HL-60 (cell line): ENCODE data around the gene NRCAM.

ENCODE experiments used
- DNase-seq, 2 experiments: peaks; one replicate each; pipeline ENCODE4 v3.0.0-alpha.2; 2010 to 2020; ENCODE audit warnings: low read depth in 1 of 2, low spot score in 1 of 2
- H3K27ac ChIP-seq: fragments of 250-450 bp; sonication (Bioruptor Pico); replicated peaks from 2 replicates; pipeline ENCODE4 v1.5.1; 2020; ENCODE audit warnings: mild to moderate bottlenecking, moderate library complexity
- H3K27me3 ChIP-seq: fragments of 250-450 bp; sonication (Bioruptor Pico); 2 replicates; pipeline ENCODE4 v1.5.1; 2021; ENCODE audit warnings: mild to moderate bottlenecking, moderate library complexity; ENCODE audit not compliant: insufficient read depth, poor library complexity, severe bottlenecking
- H3K4me3 ChIP-seq: replicated peaks from 2 replicates; pipeline ENCODE4 v1.5.1; 2011; ENCODE audit warnings: mild to moderate bottlenecking, control low read depth, low read length; ENCODE audit not compliant: insufficient read depth
- GABPA ChIP-seq: IDR thresholded peaks from 2 replicates; pipeline ENCODE4 v1.6.1; 2012; ENCODE audit warnings: low read depth
- POLR2AphosphoS5 ChIP-seq: IDR thresholded peaks from 2 replicates; pipeline ENCODE4 v1.6.1; 2012; ENCODE audit warnings: low read depth
- REST ChIP-seq: IDR thresholded peaks from 2 replicates; pipeline ENCODE4 v1.6.1; 2012; ENCODE audit warnings: low read depth; ENCODE audit not compliant: insufficient replicate concordance
- SPI1 ChIP-seq: IDR thresholded peaks from 2 replicates; pipeline ENCODE4 v1.6.1; 2012; ENCODE audit warnings: low read depth, mild to moderate bottlenecking, borderline replicate concordance
- TF ChIP-seq, protein P1 (sequence below): IDR thresholded peaks from one replicate; pipeline ENCODE4 v1.5.1; 2011; ENCODE audit warnings: low read length, control low read depth, inconsistent platforms; ENCODE audit not compliant: insufficient read depth

The NRCAM gene

GRCh38 chr7:108409146-108409545 lies 47.1 kb downstream of the NRCAM start:
- Histone ChIP-seq H3K4me3 (no peak overlapping the region), H3K27ac (no peak overlapping the region), H3K27me3 (no peaks in the 10 kb centered on the region)
- TF ChIP-seq, protein P1, sequence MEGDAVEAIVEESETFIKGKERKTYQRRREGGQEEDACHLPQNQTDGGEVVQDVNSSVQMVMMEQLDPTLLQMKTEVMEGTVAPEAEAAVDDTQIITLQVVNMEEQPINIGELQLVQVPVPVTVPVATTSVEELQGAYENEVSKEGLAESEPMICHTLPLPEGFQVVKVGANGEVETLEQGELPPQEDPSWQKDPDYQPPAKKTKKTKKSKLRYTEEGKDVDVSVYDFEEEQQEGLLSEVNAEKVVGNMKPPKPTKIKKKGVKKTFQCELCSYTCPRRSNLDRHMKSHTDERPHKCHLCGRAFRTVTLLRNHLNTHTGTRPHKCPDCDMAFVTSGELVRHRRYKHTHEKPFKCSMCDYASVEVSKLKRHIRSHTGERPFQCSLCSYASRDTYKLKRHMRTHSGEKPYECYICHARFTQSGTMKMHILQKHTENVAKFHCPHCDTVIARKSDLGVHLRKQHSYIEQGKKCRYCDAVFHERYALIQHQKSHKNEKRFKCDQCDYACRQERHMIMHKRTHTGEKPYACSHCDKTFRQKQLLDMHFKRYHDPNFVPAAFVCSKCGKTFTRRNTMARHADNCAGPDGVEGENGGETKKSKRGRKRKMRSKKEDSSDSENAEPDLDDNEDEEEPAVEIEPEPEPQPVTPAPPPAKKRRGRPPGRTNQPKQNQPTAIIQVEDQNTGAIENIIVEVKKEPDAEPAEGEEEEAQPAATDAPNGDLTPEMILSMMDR: no peak
- TF ChIP-seq GABPA (no peak), REST (no peak), POLR2AphosphoS5 (no peak), SPI1 (no peak)
- DNase-seq: no peak

GRCh38 chr7:108408296-108408991 lies 47.8 kb downstream of the NRCAM start:
- Histone ChIP-seq H3K4me3 (no peak overlapping the region), H3K27me3 (no peaks in the 10 kb centered on the region), H3K27ac (no peak overlapping the region)
- no peak for DNase-seq
- TF ChIP-seq POLR2AphosphoS5 (no peak), REST (no peak), GABPA (no peak), SPI1 (no peak)
- TF ChIP-seq, protein P1: no peak

GRCh38 chr7:108407676-108408075 lies 48.6 kb downstream of the NRCAM start:
- no peak for TF ChIP-seq REST
- TF ChIP-seq GABPA: no peak
- TF ChIP-seq, protein P1: no peak
- Histone ChIP-seq H3K27me3 (no peaks in the 10 kb centered on the region), H3K27ac (no peak overlapping the region), H3K4me3 (no peak overlapping the region)
- no peak for DNase-seq
